HG03575 (cell line): ENCODE measurements around the gene FOLR1.

Experiments
- ATAC-seq: cut with Tn5 transposase; IDR thresholded peaks from one replicate; pipeline ENCODE4 v1.9.1; 2021; ENCODE audit not compliant: unreplicated experiment, insufficient number of reproducible peaks, low FRiP score; ENCODE audit errors: extremely low read depth

The FOLR1 gene

DNA sequence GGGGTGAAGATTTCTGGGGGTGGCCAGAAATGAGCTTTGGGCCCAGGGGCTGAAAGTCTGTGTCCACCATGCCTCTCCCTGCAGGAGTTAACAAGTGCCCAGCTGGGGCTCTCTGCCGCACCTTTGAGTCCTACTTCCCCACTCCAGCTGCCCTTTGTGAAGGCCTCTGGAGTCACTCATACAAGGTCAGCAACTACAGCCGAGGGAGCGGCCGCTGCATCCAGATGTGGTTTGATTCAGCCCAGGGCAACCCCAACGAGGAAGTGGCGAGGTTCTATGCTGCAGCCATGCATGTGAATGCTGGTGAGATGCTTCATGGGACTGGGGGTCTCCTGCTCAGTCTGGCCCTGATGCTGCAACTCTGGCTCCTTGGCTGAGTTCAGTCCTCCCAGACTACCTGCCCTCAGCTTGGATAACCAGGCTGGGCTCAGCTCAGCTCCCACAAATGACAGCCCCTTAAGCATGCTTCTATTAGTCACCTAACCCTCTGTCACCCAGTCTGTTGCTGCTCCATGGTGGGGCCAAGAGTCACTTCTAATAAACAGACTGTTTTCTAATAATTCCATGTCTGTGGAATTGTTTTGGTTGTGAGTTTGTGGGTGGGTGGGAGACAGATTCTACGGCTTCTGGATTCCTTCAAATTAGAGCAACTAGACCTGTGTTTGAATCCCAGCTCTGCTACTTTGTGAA lies 29.6 kb downstream of the FOLR1 start:
- no peak for ATAC-seq

DNA sequence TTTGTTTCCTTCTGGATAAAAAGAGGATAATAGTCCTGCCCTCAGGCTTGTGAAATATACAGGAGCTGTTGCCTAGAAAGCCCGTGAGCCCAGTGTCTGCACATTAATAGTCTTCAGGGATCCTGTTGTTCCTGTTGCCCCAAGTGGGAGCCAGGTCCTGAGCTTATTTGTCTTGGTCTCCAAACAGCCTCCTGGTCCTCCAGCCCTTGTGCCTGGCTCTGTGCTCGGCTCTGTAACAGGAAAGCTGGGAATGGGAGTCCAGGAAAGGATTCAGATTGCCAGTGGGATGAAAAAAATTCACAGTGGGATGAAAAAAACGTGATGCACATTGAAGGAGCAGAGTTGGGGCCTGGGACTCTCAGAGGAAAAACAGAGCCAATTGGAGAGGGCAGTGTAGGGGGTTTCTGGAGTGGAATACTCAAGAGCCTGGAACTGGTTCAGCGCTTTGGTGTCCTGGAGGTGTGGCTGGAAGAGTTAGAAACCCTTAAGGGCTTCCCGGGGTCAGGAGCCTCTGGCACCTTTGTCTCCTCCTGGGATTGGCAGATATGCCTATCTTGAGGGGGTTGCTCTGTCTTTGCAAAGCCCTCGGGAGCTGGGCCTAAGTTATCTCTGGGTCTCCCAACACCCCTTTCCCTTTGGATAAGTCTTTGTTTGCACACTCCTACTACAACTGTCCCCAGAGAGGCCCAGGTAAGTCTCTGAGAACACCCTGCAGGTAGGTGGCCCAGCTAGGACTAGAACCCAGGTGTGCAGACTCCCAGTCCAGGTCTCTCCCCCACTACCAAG lies 30.4 kb downstream of the FOLR1 start:
- ATAC-seq: no peak

DNA sequence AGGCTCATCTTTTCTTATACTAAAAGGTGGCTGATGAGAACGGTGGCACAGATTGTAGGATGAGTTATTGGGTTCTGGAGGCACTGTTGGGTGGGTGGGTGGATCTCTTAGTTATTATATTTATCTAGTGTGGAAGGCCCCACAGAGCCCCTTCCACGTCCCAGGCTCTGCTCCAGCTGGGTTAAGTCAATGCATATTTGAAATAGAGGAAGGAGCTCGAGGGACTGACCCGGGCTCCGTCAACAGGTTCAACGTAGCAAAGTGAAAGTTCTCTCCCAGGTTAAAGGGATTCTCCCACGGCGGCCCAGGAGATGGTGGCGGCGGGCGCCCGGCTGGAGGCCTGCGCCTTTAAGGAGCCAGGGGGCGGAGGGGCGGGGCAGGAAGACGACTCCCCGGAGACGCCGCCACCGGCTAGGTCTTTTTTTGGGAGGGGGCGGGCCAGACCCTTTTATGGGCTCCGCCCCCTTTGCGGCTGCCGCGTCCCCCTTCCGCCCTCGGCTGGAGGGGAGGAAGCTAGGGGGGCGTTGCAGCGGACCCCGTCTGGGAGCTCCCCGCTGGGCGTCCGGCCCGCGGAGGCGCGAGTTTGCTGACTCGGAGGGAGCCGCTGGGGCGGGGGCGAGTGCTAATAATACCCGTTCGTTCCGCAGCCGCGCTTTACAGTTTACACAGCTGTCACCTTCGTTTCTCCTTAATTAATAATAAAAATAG lies 31.1 kb downstream of the FOLR1 start:
- peak; percentile 38 for ATAC-seq

DNA sequence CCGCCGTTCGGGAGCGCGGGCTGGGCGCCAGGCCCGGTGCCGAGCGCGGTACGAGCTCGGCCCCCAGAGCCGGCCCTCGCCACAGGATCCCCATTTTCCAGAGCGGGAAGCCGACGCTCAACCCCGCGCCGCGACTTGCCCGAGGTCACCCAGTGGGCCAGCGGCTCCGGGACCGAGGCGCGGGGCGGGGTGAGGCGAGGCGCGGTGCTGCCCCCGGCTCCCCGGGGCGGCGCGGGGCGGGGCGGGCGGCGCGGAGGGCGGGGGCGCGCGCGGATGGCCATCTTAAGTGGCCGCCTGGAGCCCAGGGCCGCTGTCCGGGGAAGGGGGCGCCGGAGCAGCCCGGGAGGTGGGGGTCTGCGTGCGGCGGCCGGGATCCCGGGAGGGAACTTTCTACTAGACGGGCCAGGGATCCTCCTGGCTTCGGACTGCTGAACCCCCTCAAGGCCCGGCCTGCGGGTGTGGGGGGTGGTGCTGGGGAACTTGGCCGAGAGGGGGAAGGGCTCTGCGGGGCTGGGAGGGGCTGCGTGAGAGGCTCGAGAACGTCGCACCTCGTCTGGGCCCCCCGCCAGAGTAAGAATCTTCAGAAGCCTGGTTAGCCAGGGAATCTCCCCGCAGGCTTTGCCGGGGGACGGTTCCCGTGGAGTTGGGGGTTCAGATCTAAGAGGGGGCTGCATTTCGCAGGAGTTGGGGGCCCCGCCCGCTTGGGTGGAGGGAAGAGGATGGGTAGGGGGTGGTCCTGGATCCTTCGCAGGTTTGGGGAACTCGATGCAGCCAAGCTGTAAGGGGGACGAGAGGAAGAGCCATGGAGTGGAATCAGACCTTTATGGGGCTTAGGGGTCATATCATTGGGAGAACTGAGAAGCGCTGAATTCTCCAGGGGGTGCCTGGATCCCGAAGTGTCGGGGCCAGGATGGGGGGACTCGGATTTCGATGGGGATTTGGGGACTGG lies 31.9 kb downstream of the FOLR1 start:
- peak; percentile 9 for ATAC-seq

DNA sequence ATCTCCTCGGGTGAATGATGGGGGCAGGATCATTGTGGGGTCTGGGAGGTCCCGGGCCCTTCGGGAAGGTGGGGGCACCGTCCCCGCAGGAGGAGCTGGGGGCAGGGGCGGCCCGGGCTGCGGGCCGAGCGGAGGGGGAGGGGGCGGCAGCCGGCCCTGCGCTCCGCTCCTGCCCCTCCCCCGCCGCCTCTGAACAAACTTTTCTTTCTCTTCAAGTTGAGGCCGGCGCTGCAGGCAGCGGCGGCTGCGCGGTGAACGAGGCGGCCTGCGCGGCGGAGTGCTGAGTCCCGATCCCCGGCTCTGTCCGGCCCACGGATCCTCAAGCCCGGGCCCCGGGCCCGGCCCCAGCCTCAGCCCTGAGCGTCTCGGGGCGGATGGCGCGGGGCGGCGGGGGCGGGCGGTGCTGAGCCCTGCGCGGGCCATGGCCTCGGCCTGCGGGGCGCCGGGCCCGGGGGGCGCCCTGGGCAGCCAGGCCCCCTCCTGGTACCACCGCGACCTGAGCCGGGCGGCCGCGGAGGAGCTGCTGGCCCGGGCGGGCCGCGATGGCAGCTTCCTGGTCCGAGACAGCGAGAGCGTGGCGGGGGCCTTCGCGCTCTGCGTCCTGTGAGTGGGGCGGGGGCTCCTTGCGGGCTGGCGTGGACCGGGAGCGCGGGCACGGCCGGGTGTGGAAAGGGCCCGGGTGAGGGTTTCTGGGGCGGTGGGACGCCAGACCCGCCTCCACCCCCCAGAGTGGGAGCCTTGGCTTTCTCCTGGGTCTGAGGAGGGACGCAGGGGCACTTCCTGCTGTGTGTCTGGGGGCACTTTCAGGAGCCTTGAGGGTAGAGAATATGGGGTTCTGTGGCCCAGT lies 32.8 kb downstream of the FOLR1 start, which contains the start of gene INPPL1:
Gene INPPL1 (plus strand): TSS at position 204 of the 847 bp plus-strand sequence. CDS start 218 bp downstream, at position 422.
- ATAC-seq: no peak

DNA sequence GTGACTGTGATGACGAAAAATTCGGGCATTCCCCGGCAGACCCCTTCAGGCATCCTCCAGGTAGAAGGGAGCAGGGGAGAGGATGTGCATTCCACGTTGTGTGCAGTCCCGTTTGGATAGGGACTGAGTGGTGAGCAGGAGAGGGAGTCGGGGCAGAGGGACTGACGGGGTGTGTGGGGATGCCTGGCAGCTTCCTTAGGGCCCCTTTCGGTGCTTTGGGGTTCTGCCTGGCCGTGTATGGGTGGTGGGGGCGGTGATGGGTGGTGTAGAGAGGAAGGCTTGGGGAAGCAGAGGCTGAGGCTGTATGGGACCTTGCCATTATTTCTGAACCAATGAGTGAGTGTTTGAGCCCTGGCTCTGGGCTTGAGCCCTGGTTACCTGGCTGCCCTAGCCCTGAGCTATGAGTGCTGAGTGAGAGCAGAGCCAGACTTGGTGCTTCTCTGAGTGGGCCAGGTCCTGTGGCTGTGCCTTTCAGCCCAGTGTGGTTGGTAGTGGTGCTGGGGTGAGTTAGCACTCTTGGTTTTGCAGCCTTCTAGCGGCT lies 33.5 kb downstream of the FOLR1 start:
- ATAC-seq: no peak

DNA sequence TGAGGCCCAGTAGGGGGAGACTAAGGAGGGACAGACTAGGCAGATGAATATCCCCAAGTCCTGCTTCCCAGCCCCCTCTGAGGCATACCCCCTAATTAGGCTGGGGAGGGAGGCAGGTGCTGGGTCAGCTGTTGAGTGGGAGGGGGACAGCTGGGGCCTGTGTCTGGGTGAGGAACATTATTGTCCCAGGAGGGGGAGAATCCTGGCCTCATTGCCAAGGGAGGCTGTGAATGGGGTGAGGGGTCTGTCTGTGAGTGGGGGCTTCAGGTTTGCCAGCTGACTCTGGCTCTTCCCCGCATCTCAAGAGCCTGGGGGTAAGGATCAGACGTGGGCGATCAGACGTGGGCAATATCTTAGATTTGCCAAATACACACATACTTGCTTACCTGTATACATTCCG lies 34.8 kb downstream of the FOLR1 start:
- no peak for ATAC-seq

DNA sequence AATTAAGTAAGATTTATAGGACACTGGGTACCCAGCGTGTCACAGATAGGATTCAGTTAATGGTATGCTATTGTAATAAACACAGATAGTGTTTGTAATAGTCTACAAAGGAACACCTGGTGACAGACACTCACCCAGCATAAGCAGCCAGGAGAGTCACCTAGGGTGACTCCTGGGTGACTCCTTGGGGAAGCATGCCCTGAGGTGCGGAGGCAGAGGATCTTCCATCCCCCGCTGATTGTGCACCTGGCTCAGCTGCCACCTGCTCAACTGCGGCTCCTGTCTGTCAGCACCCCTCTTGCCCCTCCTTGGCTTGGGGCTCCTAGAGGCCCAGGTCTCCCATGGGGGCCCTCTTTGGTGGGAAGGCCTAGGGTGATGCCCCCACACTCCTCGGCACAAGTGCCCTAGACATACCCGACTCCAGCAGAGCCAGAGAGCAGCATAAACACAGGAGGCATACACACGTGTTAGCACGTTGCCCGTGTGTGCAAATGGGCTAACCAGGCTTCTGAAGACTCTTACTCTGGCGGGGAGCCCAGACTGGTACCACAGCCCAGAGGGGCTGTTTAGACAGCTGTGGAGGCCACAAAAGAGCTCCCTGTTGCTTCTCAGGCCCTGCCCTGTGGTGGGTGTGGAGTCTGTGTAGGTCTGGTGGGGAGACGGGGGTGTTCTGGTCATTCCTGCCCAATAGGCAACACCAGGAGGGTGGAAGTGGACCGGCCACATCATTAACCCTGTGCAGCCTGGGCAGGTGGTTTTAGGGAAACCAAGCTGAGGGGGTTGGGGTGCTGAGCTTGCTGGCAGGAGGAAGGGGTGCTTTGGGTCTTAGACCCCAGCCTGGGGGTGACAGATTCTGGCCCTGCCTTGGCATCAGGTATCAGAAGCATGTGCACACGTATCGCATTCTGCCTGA lies 35.6 kb downstream of the FOLR1 start:
- ATAC-seq: no peak

DNA sequence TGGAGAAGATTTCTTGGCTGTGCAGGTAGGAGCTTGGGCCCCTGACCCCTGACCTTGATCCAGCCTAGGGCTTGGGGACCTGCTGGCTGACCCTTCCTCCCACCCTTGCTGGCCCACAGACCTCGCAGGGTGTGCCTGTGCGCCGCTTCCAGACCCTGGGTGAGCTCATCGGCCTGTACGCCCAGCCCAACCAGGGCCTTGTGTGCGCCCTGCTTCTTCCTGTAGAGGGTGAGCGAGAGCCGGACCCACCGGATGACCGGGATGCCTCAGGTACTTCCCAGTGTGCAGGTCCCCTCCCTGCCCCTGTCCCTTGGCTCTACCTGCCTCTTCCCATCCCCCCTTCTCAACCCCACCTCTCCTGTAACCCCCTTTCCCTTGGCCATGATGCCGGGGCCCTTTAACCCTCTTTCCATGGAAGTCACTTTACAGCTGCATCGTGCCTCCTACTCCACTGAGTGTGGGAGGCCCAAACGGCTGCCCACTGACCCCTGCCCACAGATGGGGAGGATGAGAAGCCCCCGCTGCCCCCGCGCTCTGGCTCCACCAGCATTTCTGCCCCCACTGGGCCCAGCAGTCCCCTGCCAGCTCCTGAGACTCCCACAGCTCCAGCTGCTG lies 36.4 kb downstream of the FOLR1 start:
- ATAC-seq: no peak

DNA sequence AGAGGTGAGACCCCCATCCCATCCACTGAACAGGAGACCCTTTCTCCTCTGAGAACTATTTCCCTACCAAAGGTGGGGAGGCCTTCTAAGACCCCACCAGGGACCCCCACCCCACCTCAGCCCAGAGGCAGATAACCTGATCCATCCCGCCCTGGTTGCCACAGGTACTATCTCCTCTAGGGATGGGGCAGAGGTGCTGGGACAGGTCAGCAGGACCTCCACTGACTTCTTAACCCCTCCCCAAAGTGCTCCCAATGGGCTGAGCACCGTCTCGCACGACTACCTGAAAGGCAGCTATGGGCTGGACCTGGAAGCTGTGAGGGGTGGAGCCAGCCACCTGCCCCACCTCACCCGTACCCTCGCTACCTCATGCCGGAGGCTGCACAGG lies 36.9 kb downstream of the FOLR1 start:
- ATAC-seq: no peak

DNA sequence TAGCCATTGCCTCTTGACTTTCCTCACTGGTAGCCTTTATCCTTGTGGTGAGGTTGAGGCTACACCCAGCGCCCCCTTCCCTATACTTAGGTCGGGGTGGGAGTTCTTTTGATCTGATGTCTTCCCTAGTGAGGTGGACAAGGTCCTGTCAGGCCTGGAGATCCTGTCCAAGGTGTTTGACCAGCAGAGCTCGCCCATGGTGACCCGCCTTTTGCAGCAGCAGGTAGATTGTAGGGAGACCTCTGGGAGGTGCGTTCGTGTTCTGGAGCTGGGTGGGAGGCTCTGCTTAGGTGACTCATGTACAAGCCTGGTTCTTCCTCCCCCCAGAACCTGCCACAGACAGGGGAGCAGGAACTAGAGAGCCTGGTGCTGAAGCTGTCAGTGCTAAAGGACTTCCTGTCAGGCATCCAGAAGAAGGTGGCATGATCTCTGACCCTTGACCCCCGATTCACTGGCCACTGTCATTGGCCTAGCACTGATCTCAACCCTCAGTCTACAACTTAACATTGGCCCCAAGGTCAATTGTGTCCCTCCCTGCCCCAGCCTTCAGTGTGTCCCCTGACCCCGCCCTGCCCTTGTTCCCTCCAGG lies 37.5 kb downstream of the FOLR1 start:
- ATAC-seq: no peak

DNA sequence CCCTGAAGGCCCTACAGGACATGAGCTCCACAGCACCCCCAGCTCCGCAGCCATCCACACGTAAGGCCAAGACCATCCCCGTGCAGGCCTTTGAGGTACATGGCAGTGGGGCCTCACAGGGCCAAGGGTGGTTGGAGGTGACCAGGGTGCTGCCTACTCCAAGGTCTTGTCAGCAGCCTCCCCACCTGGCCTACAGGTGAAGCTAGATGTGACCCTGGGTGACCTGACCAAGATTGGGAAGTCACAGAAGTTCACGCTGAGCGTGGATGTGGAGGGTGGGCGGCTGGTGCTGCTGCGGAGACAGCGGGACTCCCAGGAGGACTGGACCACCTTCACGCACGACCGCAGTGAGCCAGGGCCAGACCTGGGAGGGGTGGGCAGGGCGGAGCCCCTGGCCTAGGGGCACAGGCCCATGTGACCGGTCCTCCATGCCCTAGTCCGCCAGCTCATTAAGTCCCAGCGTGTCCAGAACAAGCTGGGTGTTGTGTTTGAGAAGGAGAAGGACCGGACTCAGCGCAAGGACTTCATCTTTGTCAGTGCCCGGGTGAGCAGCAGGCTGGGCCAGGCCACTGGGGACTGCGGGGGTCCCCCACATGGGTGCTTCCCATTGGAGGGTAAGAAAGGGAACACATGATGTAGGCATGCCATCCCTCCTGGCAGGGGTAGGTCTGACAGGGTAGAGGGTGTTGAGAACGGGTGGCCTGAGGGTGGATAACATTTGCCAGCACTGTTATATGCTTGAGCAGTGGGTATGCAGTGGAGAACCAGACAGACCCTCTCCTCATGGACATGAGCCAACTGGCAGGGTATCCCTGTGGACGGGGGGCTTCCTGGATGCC lies 38.2 kb downstream of the FOLR1 start:
- ATAC-seq: no peak

DNA sequence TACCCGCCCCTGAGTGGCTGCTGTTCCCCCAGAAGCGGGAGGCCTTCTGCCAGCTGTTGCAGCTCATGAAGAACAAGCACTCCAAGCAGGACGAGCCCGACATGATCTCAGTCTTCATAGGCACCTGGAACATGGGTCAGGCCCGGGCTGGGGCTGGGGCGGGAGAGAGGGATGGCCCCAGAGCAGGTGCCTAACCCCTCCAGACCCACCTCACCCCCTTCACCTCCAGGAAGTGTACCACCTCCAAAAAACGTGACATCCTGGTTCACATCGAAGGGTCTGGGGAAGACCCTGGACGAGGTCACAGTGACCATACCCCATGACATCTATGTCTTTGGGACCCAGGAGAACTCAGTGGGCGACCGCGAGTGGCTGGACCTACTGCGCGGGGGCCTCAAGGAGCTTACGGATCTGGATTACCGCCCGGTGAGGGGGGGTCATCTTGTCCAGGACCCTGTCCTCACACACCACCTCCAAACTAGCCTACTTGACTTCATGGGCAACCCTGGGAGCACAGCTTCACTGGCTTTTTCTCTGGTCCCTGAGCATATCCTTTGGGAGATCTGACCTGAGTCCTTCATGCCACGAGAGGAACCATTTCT lies 38.9 kb downstream of the FOLR1 start:
- ATAC-seq: no peak

DNA sequence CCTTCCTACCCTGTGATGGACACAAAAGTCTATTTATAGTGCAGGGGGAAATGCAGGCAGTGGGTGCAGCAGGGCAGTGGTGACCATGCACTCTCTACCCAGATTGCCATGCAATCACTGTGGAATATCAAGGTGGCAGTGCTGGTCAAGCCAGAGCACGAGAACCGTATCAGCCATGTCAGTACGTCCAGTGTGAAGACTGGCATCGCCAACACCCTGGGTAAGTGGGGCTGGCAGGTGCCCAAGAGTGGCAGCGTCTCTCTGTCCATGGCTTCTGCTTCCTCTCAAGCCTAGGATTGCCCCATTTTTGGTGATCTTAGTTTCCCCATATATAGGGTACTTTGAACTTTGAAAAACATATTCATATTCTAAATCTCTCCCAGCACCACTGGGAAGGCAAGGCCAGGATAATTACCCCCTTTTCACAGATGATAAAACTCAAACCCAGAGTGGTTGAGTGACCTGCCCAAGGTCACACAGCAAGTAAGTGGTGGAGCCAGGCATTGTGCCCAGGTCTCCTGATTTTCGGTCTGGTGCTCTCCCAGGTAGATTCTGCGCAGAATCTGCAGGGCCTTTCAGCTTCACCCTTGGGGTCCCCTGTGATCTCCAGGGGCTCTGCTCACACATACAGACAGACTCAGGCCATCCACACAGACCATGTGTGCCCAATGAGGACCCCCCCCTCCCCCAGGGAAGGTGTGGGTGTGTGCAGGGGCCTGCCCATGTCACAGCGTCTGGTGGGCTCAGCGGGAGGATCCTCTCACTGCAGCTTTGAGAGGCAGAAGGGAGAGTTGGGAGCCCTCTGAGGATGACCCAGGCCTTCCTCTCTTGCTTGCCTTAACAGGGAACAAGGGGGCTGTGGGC lies 39.7 kb downstream of the FOLR1 start:
- ATAC-seq: no peak
